Sciatic nerve (tissue), 2 donors: ENCODE results near the gene DYNLT4. TPM values are rescaled to one million over a fixed set of nuclear protein-coding genes. Genes with fewer than 3 reads are reported as not detected.
A peak's percentile ranks its signal among the peaks of the same experiment; 100 is the strongest.
"Not testable (repeated sequence)": the region's sequence is repeated elsewhere in the genome, so short reads cannot be mapped to it uniquely, and the experiment has no call there.

ENCODE experiments used
- ATAC-seq: fragments of 200-7000 bp; cut with Tn5 transposase; one replicate; pipeline ENCODE4 v1.9.1; 2020; ENCODE audit warnings: mild to moderate bottlenecking, moderate library complexity
- DNase-seq: peaks from one replicate; pipeline ENCODE4 v3.0.0-alpha.2; 2020; ENCODE audit warnings: low spot score
- intact Hi-C: fragments of 100-400 bp; cut with DNase I; formaldehyde crosslinking; loops from one replicate; pipeline ENCODE4 v1.14.2; 2022
- total RNA-seq: library from RNA; stranded (reverse); fragmentation: NEBNext Ultra II Directional; extraction: Animal tissue kit (Norgen Biotek cat#: 25700); gene quantifications from one replicate; pipeline ENCODE4 v1.2.1, GENCODE V29; 2021
- donor health status: DM: no; HTN: no; CAD: no.
- donor health status: DM: no; HTN: no; CAD: no.

DYNLT4 gene
- total RNA-seq, 1 donor from 2014 or later: 0.49 TPM

GRCh38 chr1:44778705-44779576 lies 28.2 kb downstream of the DYNLT4 start:
- intact Hi-C loops: no loop called here
- ATAC-seq (no peak), DNase-seq (no peak)

GRCh38 chr1:44777969-44778635 lies 29.0 kb downstream of the DYNLT4 start:
- ATAC-seq: no peak

GRCh38 chr1:44777547-44777946 lies 29.6 kb downstream of the DYNLT4 start:
- intact Hi-C loops: no loop called here
- DNase-seq (no peak), ATAC-seq (no peak)

More at GRCh38 chr1:44777969-44778635, 29.0 kb downstream of the DYNLT4 start:
- no peak for DNase-seq
- intact Hi-C loops: no loop called here

GRCh38 chr1:44776730-44777068 lies 30.5 kb downstream of the DYNLT4 start:
- intact Hi-C loops: no loop called here
- no peak for ATAC-seq
- DNase-seq: no peak

GRCh38 chr1:44775930-44776729 lies 31.0 kb downstream of the DYNLT4 start:
- DNase-seq: peak; percentile 67
- peak; percentile 6 for ATAC-seq
- intact Hi-C loops: no loop called here

GRCh38 chr1:44775078-44775929 lies 31.8 kb downstream of the DYNLT4 start, which contains the start of gene RPS8:
RPS8 (plus strand) TSS chr1:44775540; CDS start chr1:44775597, 57 bp downstream.
- ATAC-seq (peak; percentile 95), DNase-seq (peak; percentile 95)
- intact Hi-C loops: no loop called here

GRCh38 chr1:44766421-44766820 lies 40.7 kb downstream of the DYNLT4 start:
- ATAC-seq, DNase-seq, intact Hi-C loops: not testable (repeated sequence)

GRCh38 chr1:44760876-44761275 lies 46.3 kb downstream of the DYNLT4 start:
- intact Hi-C loops: no loop called here
- DNase-seq (no peak), ATAC-seq (no peak)

- ATAC-seq (no peak), DNase-seq (no peak)
- intact Hi-C loops: no loop called here
Measured at GRCh38 chr1:44759077-44759476, 48.1 kb downstream of the DYNLT4 start.

GRCh38 chr1:44757420-44757819 lies 49.7 kb downstream of the DYNLT4 start:
- intact Hi-C loops: no loop called here
- ATAC-seq (no peak), DNase-seq (no peak)

Other genes starting within 250 kb of the DYNLT4 start
- gene TMEM53, start 132.9 kb downstream of the DYNLT4 start, total RNA-seq: 12.5 TPM
- gene ARMH1, start 132.6 kb downstream of the DYNLT4 start, total RNA-seq: 3.9 TPM
- not detected for gene RNU5D-1, start 76.2 kb downstream of the DYNLT4 start, total RNA-seq
- gene KIF2C, start 67.5 kb downstream of the DYNLT4 start, total RNA-seq: 1.2 TPM
- gene RPS8, start 31.8 kb downstream of the DYNLT4 start, total RNA-seq: 1,483 TPM
- gene BEST4, start 19.2 kb downstream of the DYNLT4 start, total RNA-seq: 0.36 TPM
- gene PLK3, start 7.0 kb downstream of the DYNLT4 start, total RNA-seq: 26.1 TPM
- 35.0 TPM for gene BTBD19, start 1.2 kb upstream of the DYNLT4 start, total RNA-seq
- gene PTCH2, start 35.9 kb upstream of the DYNLT4 start, total RNA-seq: 31.2 TPM
- 30.7 TPM for gene EIF2B3, start 179.2 kb upstream of the DYNLT4 start, total RNA-seq
- 37.6 TPM for gene HECTD3, start 204.0 kb upstream of the DYNLT4 start, total RNA-seq
- gene UROD, start 204.9 kb upstream of the DYNLT4 start, total RNA-seq: 76.1 TPM